HG03175 (cell line): ENCODE measurements around the gene TUFT1.

Experiments
- ATAC-seq: cut with Tn5 transposase; IDR thresholded peaks from one replicate; pipeline ENCODE4 v1.9.1; 2021; ENCODE audit warnings: mild to moderate bottlenecking, moderate library complexity; ENCODE audit not compliant: unreplicated experiment

The TUFT1 gene

DNA sequence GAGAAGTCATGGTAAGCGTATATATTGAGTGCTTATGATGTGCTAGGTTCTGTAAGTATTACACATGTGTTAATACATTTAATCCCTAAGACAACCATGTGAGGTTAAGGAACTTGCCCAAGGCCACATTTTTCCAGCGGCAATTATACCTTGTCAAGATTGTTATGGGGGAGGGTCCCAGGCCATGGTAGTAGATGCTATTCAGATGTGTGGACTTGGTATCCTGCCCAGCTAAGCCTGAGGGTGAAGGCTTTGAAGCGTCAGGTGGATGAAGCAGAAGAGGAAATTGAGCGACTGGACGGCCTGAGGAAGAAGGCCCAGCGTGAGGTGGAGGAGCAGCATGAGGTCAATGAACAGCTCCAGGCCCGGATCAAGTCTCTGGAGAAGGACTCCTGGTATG lies 3.6 kb upstream of the TUFT1 start:
- ATAC-seq, result no peak

DNA sequence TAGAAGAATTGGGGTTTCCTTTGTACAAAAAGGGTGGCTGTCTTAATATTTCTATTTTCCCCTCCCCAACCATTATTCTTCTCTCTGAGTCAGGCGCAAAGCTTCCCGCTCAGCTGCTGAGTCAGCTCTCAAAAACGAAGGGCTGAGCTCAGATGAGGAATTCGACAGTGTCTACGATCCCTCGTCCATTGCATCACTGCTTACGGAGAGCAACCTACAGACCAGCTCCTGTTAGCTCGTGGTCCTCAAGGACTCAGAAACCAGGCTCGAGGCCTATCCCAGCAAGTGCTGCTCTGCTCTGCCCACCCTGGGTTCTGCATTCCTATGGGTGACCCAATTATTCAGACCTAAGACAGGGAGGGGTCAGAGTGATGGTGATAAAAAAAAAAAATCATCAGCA lies 3.0 kb upstream of the TUFT1 start:
- no peak for ATAC-seq

DNA sequence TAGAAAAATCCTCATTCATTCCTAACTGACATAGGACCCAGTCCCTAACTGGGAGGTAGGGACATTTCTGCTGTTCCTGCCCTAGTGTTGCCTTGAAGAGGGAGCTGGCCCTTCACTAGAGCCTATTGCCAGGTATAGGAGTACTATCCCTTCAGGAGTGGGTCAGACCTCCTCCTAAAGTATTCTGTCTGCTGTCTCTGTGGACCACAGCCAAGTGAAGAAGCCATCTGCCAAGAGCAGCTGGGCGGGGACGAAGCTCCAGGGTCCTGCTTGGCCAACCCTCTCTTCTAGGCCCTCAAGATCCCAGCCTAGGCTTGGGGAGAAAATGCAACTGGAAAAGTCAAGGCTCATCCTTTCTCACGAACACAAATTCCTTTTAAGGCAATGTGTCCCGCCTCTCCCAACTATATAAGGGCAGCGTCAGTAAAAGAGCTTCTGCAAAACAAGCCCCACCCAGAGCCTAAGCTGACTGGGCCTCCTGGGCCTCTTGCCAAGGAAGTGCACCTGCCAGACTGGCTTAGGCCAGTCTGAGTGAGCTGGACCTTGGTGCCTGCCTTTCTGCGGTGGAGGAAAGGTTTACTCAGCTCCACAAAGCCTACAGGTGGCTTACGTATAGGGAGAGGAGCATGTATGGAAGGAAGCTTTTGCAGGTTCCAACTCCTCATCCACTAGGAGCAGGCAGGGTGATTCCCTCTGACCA lies 638 bp upstream of the TUFT1 start:
- ATAC-seq, result peak; percentile 64

DNA sequence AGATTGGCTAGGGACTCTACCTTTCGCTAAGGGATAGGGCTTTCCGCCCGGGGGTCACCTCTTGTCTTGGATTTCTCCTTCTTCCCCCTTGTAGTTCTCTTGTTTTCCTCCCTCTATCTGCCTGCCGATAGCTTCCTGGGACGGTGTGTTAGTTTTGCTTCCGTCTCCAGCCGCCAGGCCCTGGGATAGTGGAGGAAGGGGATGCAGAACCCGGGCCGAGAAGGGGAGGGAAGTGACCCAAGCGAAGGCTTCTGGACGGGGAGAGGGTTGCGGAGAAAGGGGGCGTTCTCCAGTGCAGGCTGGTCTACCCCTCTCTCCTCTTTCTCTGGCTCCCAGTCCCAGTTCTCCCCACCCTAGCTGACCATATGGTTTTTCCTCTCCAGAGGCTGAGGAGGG lies 871 bp downstream of the TUFT1 start:
- no peak for ATAC-seq

DNA sequence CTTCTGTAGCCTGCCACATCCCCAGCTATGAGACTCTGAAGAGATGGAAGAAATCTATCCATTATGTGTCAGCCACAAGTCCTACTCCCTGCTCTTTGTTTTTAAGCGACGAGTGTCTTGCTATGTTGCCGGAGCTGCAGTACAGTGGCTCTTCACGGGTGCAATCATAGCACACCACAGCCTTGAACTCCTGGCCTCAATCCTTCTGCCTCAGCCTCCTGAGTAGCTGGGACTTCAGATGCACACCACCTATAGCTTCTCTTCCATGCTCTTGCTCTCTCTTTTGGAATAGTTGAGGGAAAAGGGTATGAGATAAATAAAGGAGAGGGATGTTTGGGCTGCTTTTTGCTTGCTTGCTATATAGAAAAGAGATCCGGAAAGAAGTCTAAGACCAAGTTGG lies 1.6 kb downstream of the TUFT1 start:
- no peak for ATAC-seq

DNA sequence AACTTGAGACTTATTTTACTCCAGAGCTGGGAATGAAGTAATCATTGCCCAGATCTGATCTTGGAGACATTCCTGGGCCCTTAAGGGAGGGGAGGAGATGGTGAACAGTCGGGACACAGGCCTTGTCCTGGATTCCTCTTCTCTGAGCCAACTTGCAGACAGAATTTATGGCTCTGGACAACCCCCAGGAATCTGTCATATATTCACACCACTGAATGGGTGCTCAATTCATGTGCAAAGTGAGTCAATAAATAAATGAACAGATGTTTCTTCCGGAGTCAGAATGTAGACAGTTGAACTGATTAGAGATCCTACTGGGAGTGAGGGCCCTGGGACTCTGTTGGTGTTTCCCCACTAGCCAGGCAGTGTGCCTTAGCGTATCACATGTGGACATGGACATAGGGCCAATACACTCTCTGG lies 2.6 kb downstream of the TUFT1 start:
- no peak for ATAC-seq

DNA sequence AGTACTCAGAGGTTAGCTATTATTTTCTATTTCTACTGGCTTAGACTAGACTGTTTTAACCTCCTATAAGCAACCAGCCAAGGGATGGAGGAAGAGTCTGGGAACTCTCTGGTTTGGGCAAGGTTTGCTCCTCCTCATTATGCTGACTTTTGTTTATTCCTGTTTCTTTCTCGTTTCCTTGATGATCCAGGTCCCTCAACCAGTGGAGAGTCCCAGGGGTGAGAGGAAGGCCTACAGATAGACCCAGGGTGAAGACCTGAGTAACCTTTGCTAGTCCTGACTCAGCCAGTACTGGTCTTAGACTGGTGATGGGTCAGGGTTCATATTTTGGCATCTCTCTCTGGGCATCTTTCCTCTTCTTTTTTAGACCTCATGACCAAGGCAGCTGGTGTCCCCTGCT lies 5.4 kb downstream of the TUFT1 start:
- no peak for ATAC-seq

DNA sequence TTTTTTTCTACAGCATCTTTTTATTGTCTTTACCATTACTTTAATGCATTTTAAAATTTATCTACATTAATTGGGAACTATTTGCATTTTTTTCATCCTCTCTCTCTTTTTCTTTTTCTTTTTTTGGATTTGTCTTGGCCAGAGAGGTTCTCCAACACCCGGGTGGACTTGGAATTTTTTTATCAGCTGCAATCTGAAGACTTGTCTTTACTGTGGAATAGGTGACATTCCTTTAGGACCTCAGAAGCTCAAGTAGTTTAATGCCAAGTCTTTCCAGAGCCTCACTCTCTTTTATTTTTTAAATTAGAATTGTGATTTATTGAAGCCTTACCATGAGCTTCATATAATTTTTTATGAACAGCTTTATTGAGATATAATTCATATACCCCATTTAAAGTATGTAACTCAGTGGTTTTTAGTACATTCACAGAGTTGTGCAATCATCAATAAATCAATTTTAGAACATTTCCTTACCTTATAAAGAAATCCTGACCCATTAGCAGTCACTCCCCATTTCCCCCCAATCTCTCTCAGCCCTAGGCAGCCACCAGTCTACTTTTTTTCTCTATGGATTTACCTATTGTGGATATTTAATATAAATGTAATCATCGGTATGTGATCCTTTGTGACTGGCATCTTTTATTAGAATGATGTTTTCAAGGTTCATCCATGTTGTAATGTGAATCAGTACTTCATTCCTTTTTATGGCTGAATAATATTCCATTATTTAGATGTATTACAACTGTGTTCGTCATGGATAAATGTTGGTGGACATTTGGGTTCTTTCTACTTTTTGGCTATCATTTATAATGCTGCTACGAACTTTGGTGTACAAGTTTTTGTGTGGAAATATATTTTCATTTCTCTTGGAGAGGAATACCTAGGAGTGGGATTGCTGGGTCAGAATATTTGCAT lies 6.2 kb downstream of the TUFT1 start:
- no peak for ATAC-seq

DNA sequence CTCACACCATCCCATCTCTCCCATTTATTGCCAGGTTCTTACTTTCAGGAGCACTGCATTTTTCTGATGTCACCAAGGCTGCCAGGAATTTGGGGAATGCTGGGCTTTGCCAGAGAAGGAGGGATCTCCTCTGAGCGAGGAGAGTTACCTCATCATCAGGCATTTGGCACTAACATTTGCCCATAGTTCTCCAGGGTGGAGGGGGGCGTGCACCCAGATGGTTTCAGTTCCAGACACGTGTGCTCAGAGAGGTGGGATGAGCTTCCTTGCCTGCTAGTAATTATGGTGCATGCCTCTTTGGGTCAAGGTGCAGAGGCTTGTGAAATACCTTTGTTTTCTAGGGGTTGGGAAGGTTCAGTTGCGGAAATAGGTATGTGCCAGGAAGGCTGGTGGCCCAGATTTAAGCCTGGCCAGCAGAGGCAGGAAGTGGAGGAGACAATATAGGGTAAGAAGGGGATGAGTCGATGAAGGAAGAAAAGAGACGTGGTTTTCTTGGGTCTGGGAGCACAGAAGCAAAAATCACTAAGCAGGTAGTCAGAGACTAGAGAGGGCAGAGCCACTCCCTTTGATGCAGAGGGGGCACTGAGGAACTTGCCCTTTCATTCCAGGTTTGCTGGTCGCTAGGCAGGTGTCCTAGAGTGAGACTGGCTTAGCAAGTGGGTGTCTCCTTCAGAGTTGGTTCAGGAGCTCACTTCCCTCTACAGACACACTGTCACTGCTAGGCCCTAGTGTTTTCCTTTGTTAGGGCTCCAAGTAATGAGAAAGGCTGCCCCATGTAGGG lies 7.2 kb downstream of the TUFT1 start:
- ATAC-seq, result no peak

DNA sequence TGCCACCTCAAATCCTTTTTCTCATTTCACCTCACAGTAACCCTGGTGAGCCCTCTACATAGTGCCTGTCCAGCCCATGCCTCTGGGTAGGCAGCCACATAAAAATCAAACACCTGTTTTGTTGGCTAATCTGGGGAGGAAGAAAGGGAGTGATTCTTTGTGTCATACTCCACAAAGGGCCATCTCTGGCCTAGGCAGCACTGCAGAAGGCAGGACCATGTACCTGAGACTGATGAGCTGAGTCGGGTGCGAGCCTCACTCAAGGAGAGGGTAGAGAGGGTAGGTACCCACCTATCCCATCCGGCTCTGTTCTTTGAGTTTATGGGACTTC lies 7.8 kb downstream of the TUFT1 start:
- no peak for ATAC-seq

DNA sequence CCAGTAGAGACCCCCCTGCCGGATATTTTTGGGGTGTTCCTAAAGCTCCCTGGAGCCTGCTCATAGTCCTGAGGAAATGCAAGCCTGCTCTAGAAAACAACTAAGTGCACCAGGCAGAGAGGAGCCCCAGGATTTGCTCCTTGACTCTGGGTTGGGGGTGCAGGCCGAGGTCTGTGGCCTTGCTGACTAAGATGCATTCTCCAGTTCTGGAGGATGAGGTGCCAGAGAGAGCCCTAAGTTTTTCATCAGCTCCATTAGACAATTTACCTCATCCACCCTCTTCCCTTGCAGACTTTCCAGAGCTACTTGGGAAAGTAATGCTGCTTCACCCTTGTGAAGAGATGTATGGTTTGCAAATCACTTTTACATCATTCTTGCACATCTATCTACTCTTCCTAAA lies 9.1 kb downstream of the TUFT1 start:
- no peak for ATAC-seq

DNA sequence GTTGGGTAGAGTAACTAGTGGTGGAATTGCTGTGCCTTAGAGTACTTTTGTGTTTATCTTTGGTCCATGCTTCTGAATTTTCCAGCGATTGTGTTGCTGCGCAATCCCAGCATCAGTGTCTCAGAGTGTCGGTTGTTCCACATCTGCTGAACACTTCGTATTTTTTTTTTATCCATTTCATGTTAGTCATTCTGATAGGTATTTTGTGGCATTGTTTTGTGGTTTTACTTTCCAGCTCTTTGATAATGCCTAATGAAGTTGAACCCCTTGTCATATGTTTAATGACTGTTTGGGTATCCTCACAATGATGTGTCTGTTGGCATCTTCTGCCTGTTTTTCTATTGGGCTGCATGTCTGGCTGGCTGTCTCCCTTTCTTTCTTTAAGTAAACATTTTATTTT lies 13.6 kb downstream of the TUFT1 start:
- ATAC-seq, result no peak

DNA sequence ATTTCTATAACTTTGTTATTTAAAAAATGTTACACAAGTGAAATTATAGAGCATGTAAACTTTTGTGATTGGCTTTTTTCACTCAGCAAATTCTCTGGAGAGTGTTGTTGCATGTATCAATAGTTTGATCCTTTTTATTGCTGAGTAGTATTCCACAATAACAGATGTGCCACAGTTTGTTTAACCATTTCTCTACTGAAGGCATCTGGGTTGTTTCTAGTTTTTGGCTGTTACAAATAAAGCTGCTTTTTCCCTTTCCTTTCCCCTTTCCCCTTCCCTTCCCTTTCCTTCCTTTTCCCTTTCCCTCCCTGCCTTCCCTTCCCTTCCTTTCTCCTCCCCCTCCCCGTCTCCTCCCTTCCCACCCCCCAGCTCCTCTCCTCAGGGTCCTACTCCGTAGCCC lies 15.9 kb downstream of the TUFT1 start:
- no peak for ATAC-seq

DNA sequence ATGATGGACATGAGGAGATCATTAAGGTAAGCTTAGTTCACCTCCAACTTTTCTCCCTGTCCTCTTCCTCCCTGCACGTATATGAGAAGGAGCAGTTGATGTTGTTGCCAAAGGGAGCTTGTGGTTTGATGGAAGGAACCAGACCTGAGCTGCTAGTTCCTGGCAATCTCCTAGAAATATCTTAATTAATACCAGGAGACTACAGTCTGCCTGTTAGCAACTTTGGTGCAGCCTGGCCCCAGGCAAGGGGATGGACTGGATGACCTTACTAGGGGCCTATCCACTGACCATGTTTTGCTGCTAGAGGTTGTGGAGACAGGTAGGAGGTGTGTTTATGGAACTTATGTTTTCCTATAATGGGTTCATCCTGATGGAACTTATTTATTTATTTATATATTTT lies 22.6 kb downstream of the TUFT1 start:
- ATAC-seq, result no peak

DNA sequence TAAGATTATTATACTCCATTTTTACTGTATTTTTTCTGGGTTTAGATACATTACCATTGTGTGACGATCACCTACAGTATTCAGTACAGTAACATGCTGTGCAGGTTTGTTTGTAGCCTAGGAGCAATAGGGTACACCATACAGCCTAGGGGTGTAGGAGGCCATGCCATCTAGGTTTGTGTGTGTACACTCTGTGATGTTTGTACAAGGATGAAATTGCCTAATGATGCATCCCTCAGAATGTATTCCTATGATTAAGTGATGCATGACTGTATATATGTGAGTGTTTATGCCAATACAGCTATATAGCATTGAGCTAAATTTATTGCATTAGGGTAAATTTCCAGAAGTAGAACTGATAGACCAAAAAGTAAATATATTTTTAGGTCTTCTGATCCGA lies 23.3 kb downstream of the TUFT1 start:
- ATAC-seq, result no peak

DNA sequence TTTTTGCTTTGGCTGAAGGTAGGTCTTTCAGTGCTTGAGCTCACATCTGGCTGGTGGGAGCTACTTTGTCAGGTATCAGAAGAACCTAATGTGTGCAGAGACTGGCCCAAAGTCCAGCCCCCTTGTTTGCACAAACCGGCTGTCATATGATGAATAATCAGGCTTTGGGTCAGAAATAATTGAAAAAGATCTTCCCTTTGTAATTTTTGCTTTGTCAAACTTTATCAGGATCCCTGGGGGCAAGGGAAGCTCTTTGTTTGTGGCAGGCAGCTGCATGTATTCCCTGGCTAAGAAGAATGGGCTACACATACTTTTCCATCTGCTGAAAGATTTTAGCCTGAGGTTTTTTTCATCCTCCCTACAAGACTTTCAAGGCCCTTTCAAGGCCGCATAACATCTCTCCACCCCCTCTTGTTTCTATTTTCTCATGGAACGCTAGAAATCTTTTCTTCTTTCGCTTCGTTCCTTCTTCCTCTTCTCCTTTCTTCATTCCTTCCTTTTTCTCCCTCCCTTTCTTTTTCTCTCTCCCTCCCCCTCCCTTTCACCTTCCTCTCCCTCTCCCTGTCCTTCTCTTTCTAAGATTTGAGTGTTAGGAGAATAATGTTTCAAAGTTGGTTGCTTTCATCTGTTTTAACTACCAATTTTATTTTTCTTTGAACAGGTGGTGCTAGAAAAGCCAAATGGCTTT lies 25.5 kb downstream of the TUFT1 start:
- ATAC-seq, result no peak

DNA sequence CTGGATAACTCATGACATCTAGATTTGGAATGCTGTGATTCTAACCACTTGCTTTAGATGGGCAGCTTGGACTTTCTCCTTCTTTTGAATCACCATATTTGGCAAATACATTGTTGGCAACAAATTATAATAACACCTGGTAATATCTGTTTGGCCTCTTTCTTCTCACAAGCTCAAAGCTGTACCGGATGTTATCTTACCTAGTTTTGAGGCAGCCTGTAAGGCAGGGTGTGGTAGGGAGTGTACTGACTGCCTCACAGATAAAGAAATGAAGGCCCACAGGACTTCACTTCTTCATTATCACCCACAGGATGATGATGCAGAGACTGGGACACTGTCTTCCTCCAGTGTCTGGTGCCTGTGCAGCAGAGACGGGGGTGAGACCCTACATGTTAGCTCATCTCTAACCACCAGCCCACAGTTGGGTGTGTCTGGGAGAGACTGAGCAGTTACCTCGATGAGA lies 28.5 kb downstream of the TUFT1 start:
- no peak for ATAC-seq

DNA sequence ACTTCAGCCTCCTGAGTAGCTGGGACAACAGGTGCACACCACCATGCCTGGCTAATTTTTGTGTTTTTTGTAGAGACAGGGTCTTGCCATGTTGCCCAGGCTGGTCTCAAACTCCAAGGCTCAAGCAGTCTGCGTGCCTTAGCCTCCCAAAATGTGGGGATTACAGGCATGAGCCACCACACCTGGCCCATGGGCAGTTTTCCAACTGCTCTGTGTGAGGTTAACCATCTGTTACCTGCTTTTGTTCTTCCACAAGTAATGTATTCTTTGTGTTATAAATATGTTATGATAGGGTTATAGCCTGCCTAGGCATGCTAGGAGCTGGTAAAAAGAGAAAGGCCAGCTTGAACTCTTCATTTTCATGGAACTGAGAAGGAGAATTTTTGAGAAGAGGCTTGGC lies 30.7 kb downstream of the TUFT1 start:
- ATAC-seq, result no peak

DNA sequence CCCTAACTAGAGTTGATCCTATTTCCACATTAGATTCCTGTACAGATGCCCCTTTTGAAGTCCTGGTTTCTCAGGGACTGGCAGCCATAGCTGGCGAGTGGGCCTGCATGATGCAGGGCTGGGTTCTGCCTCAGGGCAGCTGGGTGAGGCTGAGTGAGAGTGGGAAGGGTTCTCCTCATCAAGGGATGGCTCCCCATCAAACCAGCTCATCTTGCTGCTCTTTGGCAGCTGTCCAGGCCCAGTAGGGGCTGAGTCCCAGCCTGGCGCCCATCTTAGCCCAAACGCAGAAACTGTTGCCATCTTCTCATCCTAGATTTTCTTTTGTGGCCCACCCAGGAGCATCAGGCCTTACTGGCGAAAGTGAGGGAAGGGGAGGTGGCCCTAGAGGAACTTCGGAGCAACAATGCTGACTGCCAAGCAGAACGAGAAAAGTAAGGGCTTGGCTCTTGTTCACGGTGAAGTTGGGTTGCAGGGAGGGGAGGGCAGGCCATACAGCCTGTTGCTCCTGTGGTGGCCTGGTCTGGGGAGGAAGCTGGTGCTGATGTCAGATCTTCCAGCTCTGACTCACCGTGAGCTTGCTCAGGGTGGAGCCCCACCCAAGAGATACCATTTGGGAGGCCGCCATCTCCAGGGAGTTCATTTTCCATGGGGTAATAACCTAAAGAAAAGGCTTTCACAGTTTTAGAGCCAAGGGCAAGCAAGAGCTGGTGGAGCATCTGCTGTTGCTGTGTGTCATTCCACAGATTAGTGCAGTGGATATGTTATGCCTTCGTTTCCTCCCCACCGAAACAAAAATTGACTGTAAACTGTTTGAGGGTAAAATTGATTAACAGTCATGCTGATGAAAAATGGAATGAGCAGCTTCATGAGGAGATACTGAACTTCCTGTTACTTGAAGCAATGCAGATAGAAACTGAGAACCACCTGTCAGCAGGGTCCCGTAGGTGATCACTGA lies 34.7 kb downstream of the TUFT1 start:
- ATAC-seq, result no peak

DNA sequence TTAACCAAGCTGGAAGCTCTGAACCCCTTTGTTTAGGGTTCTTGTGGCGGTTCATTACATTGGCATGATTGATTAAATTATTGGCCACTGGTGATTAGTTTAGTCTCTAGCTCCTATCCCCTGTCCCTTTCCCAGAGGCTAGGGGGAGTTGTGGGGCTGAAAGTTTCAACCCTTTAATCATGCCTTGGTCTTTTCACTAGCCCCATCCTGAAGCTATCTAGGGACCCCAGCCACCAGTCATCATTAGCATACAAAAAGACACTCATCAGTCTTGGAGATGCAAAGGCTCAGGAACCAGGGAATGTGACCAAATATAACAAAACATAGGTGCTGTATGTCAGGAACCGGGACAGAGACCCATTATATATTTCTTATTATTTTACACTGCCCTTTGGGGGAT lies 37.1 kb downstream of the TUFT1 start:
- ATAC-seq, result no peak
